NCI-H82 treated with DMSO at 0.1 percent for 48 hours (cell line): ENCODE data around the gene ZNF280D.
"Not testable (repeated sequence)": the region's sequence is repeated elsewhere in the genome, so short reads cannot be mapped to it uniquely, and the experiment has no call there.

Experiments
- DNase-seq: peaks from one replicate; lab custom pipeline; 2025; ENCODE audit not compliant: unreplicated experiment; lab: John Stamatoyannopoulos, UW

Gene ZNF280D, protein sequence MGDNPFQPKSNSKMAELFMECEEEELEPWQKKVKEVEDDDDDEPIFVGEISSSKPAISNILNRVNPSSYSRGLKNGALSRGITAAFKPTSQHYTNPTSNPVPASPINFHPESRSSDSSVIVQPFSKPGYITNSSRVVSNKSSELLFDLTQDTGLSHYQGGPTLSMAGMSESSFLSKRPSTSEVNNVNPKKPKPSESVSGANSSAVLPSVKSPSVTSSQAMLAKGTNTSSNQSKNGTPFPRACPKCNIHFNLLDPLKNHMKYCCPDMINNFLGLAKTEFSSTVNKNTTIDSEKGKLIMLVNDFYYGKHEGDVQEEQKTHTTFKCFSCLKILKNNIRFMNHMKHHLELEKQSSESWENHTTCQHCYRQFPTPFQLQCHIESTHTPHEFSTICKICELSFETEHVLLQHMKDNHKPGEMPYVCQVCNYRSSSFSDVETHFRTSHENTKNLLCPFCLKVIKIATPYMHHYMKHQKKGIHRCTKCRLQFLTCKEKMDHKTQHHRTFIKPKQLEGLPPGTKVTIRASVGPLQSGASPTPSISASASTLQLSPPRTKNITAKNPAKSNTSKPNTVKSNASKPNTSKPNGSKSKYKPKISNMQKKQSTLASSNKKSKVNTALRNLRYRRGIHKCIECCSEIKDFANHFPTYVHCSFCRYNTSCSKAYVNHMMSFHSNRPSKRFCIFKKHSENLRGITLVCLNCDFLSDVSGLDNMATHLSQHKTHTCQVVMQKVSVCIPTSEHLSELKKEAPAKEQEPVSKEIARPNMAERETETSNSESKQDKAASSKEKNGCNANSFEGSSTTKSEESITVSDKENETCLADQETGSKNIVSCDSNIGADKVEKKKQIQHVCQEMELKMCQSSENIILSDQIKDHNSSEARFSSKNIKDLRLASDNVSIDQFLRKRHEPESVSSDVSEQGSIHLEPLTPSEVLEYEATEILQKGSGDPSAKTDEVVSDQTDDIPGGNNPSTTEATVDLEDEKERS

DNA sequence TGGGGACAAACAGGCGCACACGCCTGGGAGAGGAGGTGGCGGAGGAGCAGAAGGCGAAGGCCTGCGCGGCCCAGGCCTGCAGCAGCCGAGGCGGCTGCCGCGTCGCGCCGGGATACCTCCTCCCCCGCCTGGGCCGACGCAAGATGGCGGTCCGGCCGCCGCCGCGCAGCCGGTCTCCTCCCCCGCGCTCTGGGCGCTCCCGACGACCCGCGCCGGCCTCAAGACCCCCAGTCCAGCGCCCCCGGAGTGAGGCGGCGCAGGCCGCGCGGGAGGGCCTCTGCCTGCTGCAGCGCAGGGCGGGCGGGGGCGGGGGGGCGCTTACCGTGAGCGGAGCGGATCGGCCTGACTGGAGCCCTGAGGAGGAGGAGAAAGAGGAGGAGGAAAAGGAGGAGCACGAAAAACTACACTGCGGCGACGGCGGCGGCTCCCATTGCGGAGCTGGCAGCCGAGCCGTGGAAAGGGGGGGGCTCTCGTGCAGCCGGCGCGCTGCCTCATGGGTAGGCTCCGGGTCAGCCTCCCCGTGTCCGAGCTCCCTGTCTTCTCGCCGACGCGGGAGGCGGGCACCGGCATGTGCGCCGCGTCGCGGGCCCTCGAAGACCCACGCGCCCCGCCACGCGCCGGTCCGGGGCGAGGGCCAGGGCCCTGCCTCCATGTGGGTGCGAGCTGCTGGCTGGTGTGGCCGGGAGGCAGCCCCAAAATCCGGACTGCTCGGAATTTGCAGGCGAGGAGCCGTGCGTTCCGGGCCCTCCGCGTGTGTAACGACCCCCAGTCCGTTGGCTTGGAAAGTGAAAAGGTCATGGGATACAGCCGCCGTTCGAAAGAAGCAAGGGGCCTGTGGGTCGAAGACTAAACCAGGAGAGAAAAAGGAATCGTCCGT, at the start of gene ZNF280D:
Gene ZNF280D (minus strand): TSS at position 374 of the 877 bp plus-strand sequence. CDS start 26,400 bp downstream, outside the sequence.
- peak; percentile 42 for DNase-seq

DNA sequence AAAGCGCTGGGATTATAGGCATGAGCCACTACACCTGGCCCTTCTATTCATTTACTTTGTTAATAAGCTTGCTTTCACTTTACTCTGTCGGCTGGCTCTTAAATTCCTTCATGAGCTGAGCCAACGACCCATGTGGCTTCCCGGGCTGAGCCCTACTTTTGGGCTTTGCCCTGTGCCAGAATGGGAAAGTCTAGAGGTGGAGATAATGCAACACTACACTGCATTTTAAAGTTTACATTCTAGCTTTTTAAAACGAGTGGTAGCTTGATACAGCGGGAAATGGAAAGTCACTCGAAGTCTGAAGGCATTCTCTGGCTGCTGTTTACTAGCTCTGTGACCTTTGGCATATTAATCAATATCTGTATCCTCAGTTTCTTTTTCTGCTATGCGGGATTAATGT, 49.0 kb upstream of the ZNF280D start:
- no peak for DNase-seq

DNA sequence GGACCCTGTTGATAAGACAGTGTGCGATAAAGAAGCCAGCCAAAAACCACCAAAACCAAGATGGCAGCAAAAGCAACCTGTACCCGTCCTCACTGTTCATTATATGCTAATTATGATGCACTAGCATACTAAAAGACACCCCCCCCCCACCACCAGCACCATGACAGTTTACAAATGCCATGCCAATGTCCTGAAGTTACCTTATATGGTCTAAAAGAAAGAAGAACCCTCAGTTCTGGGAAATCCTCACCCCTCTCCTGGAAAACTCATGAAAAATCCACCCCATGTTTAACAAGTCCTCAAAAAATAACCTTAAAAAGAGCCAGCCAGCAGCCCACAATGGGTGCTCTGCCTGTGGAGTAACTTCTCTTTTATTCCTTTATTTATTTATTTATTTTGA, 48.4 kb upstream of the ZNF280D start:
- no peak for DNase-seq

DNA sequence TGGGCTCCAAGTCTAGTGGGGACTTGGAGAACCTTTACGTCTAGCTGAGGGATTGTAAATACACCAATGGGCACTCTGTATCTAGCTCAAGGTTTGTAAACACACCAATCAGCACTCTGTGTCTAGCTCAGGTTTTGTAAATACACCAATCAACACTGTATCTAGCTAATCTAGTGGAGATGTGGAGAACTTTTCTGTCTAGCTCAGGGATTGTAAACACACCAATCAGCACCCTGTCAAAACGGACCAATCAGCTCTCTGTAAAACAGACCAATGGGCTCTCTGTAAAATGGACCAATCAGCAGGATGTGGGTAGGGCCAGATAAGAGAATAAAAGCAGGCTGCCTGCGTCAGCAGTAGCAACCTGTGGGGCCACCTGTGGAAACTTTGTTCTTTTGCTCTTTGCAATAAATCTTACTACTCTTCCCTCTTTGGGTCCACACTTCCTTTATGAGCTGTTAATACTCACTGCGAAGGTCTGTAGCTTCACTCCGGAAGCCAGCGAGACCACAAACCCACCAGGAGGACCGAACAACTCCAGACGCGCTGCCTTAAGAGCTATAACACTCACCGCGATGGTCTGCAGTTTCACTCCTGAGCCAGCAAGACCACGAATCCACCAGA, 46.9 kb upstream of the ZNF280D start:
- not testable (repeated sequence) for DNase-seq

DNA sequence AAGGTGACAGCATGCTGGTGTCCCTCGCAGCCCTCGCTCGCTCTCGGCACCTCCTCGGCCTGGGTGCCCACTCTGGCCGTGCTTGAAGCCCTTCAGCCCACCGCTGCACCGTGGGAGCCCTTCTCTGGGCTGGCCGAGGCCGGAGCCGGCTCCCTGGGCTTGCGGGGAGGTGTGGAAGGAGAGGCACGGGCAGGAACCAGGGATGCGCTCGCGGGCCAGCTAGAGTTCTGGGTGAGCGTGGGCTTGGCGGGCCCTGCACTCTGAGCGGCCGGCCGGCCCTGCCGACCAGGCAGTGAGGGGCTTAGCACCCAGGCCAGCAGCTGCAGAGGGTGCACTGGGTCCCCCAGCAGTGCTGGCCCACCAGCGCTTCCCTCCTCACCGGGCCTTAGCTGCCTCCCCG, 46.1 kb upstream of the ZNF280D start:
- not testable (repeated sequence) for DNase-seq

GRCh38 chr15:56778761-56779160, 45.5 kb upstream of the ZNF280D start:
- DNase-seq: no peak

DNA sequence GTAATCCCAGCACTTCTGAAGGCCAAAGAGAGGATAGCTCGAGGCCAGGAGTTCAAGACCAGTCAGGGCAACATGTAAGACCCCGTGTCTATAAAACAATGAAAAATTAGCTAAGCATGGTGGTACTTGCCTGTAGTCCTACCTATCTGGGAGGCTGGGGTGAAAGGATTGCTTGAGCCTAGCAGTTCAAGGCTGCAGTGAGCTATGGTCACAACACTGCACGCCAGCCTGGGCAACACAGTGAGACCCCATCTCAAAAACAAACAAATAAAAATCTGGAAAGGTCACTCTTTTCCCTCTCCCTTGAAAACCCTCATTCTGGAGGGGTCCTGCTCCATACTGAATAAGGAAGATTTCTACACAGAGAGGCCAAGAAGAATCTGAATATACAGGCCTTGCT, 43.5 kb upstream of the ZNF280D start:
- DNase-seq: no peak

DNA sequence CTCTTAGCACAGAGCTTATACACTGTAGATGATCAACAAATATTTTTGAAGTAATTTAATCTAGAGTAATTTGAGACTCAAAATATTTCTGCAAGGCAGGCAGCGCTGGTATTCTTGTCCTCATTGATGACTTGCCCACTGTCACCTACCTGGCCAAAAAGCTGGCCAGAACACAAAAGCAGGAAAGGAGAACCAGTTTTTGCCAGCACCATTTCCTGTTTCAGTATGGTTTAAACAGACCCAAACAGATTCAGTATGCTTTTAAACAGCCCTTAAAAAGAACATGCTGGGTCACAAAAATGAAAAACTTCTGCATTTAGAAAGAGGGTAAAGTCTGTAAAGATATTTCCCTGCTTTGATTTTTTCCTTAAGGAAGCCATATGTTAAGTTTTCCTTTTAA, 42.3 kb upstream of the ZNF280D start:
- DNase-seq: no peak

DNA sequence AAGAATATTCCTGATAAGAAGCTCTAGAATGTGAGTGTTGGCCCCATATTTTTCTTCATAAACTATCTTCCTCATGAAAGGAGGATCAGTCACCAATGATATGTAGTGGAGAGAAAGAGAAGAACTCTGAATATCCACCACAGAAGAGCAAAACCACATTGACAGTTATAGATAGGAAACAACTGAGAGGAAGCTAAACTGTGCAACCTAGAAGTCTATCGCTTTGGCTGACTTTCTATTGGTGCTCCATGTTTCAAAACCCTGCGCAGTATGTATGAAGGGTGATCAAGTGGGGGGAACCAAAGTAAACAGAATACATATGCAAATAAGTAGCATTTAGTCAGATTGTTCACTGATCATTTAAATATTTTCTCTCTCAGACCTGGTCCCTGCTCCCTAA, 41.0 kb upstream of the ZNF280D start:
- no peak for DNase-seq

DNA sequence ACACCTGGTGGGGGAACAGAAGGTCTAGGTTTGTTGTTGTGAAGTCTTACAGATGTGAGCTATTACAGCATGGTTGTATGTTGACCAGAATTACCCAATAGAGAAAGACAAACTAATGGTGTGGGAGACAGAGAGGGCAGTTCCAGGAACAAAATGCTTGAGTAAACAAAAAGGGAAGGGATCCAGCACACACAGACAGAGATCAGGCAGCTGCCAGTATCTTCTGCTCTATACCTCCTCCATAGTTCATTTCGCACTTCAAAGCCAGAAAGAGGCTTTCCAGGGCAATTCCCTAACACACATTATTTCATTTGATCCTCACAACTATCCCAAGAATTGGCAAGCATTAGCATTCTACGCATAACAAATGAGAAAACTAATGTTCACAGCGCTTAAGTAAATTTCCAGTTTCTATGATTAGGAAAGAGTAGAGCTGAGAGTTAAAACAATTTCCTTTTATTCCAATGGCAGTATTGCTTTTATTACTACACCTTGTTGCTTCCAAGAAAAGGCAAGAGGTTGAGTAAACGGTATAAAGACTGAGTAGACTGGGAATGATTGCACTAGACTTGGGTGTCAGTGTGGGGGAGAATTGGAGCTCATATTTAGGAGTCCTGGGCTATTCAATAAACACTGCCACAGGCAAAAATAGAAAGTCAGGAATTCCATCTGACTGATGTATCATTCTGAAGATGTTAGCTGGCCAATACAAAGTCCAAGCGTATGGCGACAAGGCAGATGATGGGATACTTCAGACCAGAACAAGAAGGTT, 39.7 kb upstream of the ZNF280D start:
- DNase-seq: no peak

DNA sequence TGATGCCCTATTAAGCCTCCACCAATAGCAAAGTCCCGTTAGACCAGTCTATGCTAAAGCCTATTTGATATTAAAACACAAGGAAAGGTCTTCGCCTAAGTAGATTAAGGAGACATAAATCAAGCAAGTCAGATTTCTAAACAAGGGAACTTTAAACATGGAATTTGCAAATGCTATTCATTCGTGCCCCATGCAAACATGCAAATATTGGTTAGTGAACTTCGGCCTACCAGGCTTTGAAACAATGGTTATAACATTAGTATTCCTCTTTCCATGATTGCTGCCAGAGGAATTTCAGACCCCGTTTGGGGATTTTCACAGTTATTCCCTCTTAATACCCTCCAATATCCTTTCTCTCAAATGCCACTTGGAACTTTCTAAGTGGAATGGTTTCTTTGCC, 36.9 kb upstream of the ZNF280D start:
- DNase-seq: peak; percentile 85

- DNase-seq: no peak
Measured at GRCh38 chr15:56767315-56767714, 34.0 kb upstream of the ZNF280D start.

GRCh38 chr15:56765251-56765650, 31.9 kb upstream of the ZNF280D start:
- no peak for DNase-seq

GRCh38 chr15:56763141-56763895, 30.0 kb upstream of the ZNF280D start:
- no peak for DNase-seq

DNA sequence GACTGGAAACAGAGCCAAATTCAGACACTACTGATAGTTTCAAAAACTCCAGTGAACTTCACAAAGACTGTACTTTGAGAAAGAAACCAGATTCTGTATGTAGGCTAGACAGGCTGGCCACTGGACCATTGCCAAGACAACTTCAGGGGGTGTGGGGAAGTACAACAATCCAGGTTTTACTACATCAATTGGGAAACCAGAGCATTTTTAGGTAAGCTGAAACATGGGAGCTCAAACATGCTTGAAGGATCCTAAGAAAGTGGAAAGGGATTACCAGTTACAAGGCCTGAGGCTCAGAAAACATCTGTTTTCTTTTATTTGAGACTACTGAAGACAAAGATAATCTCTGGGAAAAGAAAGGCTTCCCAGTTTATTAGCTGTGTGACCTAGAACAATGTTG, 26.9 kb upstream of the ZNF280D start:
- no peak for DNase-seq

DNA sequence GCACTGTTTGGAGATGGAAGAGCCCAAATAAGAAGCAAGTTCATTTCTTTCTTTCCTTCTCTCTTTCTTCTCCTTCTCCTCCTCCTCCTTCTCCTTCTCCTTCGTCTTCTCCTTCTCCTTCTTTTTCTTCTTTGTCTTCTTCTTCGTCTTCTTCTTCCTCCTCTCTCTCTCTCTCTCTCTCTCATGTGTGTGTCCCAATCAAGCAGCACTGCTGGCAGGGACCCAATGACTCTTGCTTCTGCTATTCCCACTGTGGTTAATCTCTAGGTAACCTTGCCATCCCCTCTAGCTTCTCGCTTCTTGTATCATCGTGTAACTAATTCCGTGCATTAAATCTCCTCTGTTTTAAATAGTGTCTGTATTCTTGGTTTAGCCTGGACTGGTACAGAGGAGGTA, 26.1 kb upstream of the ZNF280D start:
- no peak for DNase-seq

DNA sequence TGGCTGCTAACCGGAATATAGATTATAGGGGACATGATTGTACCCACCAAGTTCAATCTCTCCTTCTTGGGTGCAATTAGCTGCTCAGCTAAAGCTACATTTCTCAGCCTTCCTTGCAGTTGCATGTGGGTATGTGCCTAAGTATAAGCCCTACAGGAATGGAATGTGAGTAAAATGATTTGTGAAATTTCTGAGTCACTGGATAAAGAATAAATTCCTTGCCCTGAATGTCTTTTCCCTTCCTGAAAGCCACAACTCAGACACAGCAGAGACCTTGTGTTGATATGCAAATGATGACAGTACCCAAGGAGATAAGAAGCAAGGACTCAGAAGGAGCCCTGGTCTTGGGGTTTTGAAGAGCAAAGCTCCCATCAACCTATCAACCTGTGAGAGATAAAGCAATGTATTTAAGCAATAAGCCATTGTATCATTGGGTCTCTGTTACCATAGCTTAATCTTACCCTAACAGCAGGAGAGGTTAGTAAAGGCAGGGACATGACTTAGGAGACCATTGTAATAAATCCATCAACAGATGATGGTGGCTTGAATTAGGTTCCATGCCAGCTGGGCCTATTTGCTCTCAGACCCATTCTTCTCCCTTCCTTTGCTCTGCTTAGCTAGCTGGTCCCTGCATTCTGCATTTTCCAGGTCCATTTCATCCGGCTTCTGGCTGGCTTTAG, 25.6 kb upstream of the ZNF280D start:
- DNase-seq: no peak

DNA sequence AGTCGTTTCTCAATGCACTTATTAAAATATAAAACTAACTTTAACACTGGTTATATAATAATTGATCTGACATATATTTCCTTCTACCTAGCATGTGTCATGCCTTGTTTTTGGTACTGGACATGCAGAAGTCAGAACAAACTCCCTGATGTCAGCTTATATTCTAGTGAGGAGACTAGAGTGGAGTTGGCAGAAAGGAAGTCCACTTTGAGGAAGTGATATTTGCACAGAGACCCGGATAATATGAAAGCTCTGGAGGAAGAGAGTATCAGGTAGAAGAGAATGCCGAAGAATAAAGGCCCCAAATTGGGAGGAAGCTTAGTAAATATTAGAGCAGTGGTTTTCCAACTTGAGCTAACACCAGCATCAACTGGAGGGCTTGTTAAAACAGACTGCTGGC, 24.6 kb upstream of the ZNF280D start:
- no peak for DNase-seq
